ENCODE results near the gene CEP85.
"Not testable (repeated sequence)": the region's sequence is repeated elsewhere in the genome, so short reads cannot be mapped to it uniquely, and the experiment has no call there.

CEP85 gene

DNA sequence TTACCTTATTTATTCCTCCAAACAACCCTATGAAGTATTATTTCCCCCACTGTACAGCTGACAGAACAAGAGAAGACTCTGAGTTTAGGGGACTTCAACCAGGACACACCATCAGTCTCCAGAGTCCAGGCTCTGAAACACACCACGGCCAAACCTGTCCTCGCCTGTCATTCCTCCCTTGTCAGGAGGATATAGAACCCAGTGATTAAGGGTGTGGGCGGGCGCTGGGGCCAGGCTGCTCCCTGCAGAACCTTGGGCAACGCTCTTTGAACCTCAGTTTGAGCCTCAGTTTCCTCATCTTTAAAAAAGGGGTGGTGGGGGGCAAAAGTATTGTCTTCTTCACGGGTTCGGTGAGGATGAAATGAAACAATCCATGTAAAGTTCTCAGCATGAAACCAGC lies 9.4 kb upstream of the CEP85 start:
- no peak for DNase-seq

- no peak for DNase-seq
Observed at GRCh38 chr1:26225033-26225831, 8.8 kb upstream of the CEP85 start.

- not testable (repeated sequence) for DNase-seq
Observed at GRCh38 chr1:26230682-26231081, 3.3 kb upstream of the CEP85 start.

DNA sequence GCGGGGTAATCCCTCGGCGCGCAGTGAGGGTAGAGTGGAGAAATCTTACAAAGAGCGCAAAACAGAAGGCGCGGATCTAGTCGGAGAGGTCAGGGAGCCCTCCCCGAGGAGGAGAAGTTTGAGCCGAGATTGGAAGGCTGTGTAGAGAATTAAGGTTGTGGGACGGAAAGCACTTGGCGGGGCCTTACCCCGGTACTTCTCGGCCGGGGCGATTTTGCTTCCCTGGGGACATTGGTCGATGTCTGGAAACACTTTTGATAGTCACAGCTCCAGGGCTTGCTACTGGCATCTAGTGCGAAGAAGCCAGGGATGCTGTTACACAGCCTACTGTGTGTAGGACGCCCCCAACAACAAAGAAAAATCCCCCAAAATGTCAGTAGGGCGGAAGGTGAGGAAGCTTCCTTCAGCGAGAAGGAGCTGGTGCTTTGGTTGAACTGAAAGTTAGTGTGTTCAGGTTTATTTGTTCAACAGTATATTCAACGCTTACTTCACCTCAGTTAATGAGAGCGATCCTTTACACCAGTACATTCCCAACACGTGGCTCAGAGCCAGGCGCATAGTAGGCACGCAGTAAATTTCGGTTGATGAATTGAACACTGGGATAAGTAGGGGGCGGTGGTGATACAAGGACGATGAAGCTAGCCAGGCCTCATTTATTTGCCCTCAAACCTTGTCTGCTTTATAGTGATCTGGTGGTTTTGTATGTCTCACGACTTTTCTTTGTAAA lies 807 bp downstream of the CEP85 start:
- no peak for DNase-seq

- no peak for DNase-seq
Observed at GRCh38 chr1:26237230-26237966, 3.4 kb downstream of the CEP85 start.

GRCh38 chr1:26239936-26240335 lies 5.9 kb downstream of the CEP85 start:
- no peak for DNase-seq

DNA sequence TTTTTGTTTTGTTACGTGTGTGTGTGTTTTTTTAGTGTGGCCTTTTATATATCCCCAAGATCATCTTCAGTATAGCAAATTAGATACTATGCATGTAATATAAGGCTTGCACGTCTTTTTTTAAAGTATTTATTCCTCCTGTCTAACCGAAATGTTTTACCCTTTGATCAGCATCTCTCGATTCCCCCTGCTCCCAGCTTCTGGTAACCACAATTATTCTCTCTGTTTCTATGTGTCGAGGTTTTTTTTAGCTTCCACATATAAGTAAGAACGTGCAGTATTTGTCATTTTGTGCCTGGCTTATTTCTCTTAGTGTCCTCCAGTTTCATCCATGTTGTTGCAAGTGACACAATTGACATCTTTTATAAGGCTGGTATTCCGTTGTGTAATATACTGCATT lies 18.7 kb downstream of the CEP85 start:
- DNase-seq = no peak

GRCh38 chr1:26254404-26254803 lies 20.4 kb downstream of the CEP85 start:
- no peak for DNase-seq

DNA sequence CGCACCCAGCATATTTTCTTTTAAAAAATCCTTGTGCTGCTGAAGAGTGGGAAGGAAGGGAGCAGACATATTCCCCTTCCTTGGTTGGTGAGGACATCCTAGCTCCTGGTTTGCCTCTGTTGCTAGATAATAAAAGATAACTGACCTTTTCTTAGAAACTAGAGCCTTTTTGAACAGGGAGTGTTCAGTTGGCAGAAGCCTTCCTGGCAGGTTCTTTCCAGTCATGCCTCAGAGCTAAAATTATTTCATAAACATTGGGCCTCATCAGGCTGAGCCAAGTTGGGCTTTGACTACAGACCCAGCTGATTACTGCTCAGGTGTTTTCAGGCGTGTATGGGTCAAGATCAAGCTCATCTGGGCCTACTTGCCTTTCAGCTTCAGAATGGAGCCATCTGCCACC lies 23.2 kb downstream of the CEP85 start:
- DNase-seq = no peak

- no peak for DNase-seq
Observed at GRCh38 chr1:26259005-26259404, 25.0 kb downstream of the CEP85 start.

- DNase-seq = no peak
Observed at GRCh38 chr1:26259578-26259977, 25.6 kb downstream of the CEP85 start.

- no peak for DNase-seq
Observed at GRCh38 chr1:26263212-26263611, 29.2 kb downstream of the CEP85 start.

GRCh38 chr1:26265405-26265804 lies 31.4 kb downstream of the CEP85 start:
- no peak for DNase-seq

DNA sequence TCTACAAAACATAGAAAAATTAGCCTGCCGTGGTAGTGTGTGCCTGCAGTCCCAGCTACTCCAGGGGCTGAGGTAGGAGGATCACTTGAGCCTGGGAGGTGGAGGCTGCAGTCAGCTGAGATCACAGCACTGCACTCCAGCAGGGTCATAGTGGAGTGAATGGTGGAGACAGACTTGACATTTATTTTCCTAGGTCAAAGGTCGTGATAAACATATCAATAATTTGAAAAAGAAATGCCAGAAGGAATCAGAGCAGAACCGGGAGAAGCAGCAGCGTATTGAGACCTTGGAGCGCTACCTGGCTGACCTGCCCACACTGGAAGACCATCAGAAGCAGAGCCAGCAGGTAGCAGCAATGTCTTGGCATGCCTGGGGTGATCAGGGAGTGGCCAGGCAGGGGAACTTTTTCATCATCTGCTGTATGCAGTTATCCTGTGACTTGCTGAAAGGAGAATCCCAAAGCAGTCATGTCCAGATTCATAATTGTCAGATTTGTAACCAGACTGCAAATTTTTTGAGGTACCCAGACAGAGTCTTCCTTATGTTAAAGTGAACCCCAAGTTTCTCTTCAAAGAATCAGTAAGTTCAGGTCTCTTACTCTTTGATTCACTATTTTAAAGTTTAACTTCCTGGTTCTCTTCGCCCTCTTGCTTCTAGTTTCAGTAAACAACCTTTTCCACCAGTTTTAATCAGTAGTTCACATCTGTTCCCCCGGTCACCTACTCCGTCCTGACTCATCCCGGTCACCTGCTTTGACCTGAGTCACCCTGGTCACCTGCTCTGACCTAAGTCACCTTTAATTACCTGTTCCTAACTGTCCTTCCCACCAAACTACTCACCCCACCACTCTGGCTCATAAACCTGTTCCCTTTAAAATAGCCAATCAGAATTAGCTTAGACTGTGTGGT lies 34.5 kb downstream of the CEP85 start:
- no peak for DNase-seq

DNA sequence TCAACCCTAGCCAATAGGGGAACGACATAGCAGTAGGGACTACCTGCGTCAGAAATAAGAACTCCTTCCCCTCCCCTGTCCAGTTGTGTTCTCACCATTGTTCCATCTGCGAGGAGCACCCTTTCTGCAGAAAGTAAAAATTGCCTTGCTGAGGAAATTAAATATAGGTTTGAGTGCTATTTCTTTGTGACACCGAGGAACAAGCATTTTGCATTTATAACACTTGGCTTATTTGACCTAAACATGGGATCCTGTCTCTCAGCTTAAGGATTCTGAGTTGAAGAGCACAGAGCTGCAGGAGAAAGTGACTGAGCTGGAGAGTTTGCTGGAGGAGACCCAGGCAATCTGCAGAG lies 35.2 kb downstream of the CEP85 start:
- DNase-seq = no peak

GRCh38 chr1:26274801-26275425 lies 40.9 kb downstream of the CEP85 start:
- DNase-seq = no peak

DNA sequence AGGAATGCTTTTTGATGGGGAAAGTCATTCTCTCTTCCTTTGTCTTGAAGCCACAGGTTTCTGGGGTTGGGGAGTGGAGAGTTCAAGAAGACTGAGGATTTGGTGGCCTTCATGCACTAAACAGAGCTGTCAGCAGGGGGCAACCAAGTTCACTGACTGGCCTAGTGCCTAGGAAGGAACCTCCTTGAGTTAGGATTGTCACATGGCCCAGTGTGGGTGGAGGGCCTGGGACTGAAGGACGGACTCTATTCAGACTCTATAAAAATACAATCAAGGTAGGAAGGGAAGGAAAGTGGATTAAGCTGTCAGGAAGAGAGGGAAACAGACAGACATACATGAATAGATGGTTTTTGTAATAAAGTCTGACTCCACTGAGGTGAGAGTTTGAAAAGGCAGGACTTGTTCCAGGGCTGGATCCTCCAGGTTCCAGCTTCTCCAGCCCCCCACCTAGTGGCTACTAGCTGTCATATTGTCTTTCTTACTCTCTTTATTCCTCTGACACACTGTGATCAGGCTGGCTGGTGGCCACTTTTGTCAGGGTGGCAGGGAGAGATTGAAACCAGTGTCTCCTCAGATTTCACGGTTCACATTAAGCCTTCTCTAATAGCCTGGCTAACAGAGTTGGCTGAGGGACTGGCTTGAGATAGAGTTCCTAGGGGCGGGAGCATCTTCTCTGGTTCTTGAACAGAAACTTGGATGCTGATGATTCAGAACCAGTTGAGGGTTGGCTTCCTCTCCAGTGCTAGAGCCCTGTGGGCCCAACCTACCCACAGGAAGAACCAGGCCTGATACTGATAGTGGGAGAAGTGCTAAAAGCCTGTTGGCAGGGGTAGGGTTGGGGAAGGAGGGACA lies 41.8 kb downstream of the CEP85 start:
- DNase-seq = peak; percentile 69

GRCh38 chr1:26276432-26276838 lies 42.4 kb downstream of the CEP85 start:
- DNase-seq = peak; percentile 74

- DNase-seq = no peak
Observed at GRCh38 chr1:26277261-26277661, 43.3 kb downstream of the CEP85 start.

DNA sequence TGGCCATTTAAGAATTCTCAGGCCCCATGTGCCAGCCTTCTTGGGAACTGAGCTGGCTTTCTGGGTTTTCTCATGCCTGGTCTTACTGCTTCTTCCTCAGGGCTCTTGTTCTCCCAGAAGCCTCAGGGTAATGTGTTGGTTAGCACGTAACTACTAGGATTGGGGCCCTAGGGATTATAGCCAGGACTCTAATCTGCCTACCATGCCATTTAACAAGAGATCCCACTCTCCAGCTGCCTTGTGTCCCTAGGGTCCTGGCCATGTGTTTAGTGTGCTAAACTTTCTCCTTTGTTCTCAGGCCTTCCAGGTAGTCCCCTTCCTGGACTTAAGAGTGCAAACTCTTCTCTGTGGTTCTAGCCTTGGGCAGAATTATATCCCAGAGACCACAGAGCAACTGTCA lies 43.7 kb downstream of the CEP85 start:
- DNase-seq = peak; percentile 23

GRCh38 chr1:26278303-26278702 lies 44.3 kb downstream of the CEP85 start:
- DNase-seq = no peak
